Measurements from ENCODE around the gene ITPKB.
"Not testable (repeated sequence)": the region's sequence is repeated elsewhere in the genome, so short reads cannot be mapped to it uniquely, and the experiment has no call there.

The ITPKB gene

GRCh38 chr1:226622012-226622411, 117.1 kb downstream of the ITPKB start:
- no peak for DNase-seq (ENCODE audit: low read depth)

DNA sequence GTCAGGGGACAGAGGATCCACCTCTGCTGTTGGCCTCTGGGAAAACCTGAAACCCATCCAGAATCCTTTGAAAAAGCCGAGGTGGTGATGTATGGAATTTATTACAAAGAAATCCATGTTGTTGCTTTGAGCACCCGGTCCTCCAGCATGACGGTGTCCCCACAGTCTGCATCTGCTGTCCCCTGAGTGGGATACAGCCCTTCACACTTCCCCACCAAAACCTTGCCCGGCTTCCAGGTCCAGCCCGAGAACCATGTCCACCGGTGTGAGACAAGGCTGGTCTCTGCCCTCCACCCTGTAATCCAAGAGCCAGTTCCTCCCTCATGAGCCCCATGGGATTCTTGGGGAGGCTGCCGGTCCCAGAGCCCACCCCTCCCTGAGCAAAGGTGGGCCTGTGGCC, 120.1 kb downstream of the ITPKB start:
- DNase-seq (ENCODE audit: low read depth), result no peak

GRCh38 chr1:226618380-226618779, 120.7 kb downstream of the ITPKB start:
- no peak for DNase-seq (ENCODE audit: low read depth)

- not testable (repeated sequence) for DNase-seq (ENCODE audit: low read depth)
These were observed 121.4 kb downstream of the ITPKB start for GRCh38 chr1:226617719-226618118.

DNA sequence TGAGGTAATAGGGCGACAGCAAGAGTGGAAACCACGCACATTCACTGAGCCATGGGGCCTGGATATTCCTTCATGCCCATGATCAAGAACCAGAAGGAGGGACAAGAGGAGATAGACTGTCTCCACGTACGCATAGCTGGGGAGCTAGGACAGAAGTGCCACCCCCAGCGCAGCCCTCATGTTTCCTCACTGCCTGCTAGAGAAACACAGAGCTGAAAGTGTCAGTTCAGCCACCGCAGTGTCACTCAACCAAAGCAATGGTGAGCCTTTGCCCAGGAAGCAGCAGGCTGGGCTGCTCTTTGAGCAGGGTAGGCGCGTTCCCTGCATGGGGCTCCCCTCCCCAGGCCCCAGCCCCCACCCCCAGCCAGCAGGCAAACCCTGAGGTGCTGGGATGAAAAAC, 122.0 kb downstream of the ITPKB start:
- DNase-seq (ENCODE audit: low read depth), result no peak

DNA sequence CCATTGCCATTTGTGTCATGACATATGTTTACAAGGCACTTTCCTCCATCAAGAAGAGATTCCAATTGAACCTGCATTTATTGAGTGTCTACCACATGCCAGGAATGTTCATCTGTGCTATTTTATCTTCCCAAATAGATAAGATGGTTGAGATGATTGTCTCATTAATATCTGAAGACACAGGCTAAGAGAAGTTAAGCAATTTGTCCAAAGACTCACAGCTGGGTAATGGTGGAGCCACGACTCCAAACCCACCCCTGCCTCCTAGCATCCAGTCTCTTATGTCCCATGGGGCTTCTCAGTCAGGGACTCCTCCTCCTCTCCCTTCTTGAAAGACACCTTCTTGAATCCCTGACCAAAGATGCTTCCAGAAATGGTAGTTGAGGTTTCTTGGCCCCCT, 122.4 kb downstream of the ITPKB start:
- no peak for DNase-seq (ENCODE audit: low read depth)

DNA sequence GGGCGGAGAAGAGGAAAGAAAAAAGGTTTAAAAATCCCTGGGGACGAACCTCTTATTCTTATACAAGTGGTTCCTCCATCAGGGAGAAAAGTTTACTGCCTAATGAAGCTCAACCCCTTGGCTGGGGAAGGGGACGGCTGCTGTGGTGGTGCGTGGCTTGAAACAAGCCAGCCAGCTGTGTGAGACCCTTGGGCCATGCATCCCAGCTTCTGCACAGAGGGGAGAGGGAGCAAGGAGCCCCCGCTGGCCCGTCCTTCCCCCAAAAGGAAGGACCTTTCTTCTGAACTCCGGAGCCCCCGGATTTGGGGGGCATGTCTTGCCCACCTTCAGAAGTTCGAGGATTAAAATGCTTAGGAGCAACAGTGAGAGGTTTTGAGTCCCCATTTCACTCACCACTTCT, 123.2 kb downstream of the ITPKB start:
- DNase-seq (ENCODE audit: low read depth), result no peak

DNA sequence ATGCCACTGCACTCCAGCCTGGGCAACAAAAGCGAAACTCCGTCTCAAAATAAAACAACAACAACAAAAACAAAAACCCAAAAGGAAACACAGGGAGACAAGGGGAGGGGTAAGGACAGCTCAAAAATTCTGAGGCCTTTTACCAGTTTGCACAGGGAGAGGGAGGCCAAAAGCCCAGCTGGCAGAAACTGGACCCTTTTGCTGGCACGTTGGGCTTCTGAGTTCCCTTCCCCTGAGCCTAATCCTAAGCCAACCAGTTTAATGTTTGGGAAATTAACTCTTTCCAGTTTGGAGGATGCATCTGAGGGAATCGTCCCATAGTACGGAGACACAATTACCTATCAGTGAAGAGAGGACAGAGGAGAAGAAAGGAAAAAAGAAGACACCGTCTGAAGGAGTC, 127.1 kb downstream of the ITPKB start:
- not testable (repeated sequence) for DNase-seq (ENCODE audit: low read depth)

- no peak for DNase-seq (ENCODE audit: low read depth)
These were observed 127.8 kb downstream of the ITPKB start for GRCh38 chr1:226611301-226611700.

- no peak for DNase-seq (ENCODE audit: low read depth)
These were observed 128.4 kb downstream of the ITPKB start for GRCh38 chr1:226610671-226611070.

- DNase-seq (ENCODE audit: low read depth), result no peak
These were observed 129.1 kb downstream of the ITPKB start for GRCh38 chr1:226609836-226610455.

- no peak for DNase-seq (ENCODE audit: low read depth)
These were observed 130.2 kb downstream of the ITPKB start for GRCh38 chr1:226608699-226609505.

DNA sequence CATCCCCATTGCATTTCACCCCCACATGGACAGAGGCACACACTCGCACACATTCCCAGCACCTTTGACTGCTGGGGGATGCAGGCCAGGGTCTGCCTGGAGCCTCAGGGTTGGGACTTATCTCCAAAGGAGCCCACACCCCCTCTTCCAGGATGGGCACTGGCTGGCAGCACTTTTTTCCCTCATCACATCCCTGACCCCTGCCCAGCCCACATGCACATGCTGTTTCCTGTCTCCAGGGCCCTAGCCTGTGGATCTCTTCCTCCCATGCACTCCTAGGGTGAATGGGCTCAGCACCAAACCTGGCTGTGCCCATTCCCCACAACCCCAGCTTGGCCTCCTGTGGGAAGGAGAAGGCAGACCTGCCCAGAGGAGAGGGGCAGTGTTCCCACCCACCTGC, 131.3 kb downstream of the ITPKB start:
- DNase-seq (ENCODE audit: low read depth), result no peak

DNA sequence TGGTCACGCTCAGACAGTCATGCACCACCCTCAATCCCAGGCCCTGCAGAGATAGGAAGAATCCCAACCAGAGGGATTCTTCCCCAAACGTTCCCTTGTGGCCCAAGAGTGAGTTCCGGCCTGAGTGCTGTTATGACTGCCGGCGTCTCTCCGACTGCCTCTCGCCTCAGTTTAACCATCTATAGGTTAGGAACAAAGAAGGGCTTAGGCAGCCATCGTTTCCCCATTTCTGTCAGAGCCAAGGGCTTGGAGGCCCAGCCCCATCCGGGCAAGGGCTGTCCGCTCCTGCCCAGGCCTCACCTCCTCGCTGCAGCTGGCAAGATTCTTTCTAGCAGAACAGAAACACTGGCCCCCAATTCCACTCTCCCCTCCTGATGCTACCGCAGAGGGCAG, 131.8 kb downstream of the ITPKB start:
- no peak for DNase-seq (ENCODE audit: low read depth)

GRCh38 chr1:226606311-226607267, 132.5 kb downstream of the ITPKB start:
- DNase-seq (ENCODE audit: low read depth), result no peak

- DNase-seq (ENCODE audit: low read depth), result no peak
These were observed 133.6 kb downstream of the ITPKB start for GRCh38 chr1:226605318-226605950.

GRCh38 chr1:226604560-226605317, 134.3 kb downstream of the ITPKB start:
- DNase-seq (ENCODE audit: low read depth), result no peak

DNA sequence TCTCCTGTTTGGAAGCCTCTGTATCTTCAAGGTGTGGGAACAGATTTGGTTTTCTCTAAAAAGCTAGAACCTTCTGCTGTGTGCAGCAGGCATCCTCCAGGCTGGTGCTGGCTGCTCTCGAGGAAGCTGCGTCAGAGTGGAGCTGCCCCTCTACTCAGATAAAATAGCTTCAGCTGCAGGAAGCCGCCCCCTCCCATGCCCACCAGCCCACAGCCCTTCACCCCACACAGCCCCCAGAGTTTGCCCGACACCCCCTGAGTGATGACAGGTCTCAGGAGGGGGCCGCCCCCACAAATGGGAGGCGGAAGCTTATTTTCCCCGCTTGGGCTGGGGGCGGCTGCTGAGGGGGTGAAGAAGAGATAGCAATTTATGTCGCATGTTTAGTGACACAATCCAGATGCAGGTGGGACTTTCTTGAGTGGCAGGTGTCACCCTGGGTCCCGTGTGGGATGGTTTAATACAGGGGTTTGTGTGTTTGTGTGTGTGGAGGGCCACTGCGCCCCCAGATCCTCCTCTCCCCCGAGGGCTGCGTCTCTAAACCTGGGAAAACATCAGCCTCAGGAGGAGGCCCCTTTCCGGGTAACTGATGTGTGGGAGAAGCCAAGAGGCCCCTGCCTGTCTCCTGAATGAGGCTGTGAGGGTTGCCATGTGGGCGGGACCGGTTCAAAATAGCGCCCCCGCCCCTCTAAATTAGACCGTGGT, 135.1 kb downstream of the ITPKB start:
- no peak for DNase-seq (ENCODE audit: low read depth)

DNA sequence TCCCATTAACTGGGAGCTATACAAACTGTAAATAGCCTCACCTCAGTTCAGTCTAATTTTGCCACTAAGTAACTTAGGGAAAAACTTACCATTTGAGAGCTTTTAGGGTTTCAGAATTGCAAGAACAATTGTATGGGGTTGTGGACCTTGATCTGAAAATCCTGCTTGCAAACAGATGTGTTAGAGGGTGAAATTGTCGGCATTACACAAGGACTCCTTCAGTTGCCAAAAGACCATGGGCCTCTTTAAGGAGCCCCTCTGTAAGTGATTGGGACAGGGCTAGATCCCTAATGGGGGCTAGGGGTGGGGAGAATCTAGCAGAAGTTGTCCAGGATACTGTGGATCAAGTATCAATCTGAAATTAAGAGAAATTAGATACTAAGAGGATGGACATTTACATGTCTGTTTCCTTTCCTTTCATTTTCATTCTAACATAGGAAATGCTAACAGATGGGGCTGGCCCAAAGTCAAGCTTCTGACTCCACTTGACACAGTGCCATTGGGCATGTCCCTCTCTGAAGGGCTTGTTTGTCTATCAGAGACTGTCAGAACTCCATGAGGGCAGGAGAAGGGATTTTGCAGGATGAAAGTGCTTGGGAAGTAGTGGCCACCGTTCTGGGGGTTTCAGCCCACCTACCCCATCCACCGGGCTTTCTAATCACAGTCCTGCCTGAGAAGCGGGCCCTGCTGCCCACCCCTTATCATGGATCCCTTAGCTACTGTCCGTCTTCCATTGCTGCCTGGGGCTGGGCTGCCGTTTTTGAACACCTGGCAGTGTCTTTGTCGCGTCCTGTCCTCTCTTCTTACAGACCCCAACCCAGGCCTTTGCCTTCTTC, 135.8 kb downstream of the ITPKB start:
- no peak for DNase-seq (ENCODE audit: low read depth)

All from non-pigmented ciliary epithelial cell (primary cell).